GM23338 (cell line): ENCODE measurements around the gene HABP4. TPM values are rescaled to one million over a fixed set of nuclear protein-coding genes. Genes with fewer than 3 reads are reported as not detected.

Source experiments
- CTCF ChIP-seq, 2 experiments: fragments of 200-600 bp in 1 of 2; sonication (generic) in 1 of 2; conservative IDR thresholded peaks; 2 replicates each; pipeline versions ENCODE4 v1.5.1 to v1.6.1; 2016 to 2017; ENCODE audit warnings: antibody characterized with exemption in 2 of 2, low read depth in 2 of 2, mild to moderate bottlenecking in 2 of 2, moderate library complexity in 1 of 2
- ETS1 ChIP-seq: IDR thresholded peaks from 2 replicates; pipeline ENCODE4 v1.6.1; 2016; ENCODE audit warnings: antibody characterized with exemption
- JUNB ChIP-seq: IDR thresholded peaks from one replicate; pipeline ENCODE4 v1.6.1; 2016; ENCODE audit warnings: antibody characterized with exemption; ENCODE audit not compliant: unreplicated experiment
- NANOG ChIP-seq: IDR thresholded peaks from 2 replicates; pipeline ENCODE4 v1.6.1; 2016; ENCODE audit warnings: antibody characterized with exemption, borderline replicate concordance
- STAT1 ChIP-seq: IDR thresholded peaks from one replicate; pipeline ENCODE4 v1.6.1; 2016; ENCODE audit warnings: antibody characterized with exemption; ENCODE audit not compliant: unreplicated experiment
- ZNF114 ChIP-seq: fragments of 250-450 bp; sonication (Bioruptor Pico); IDR thresholded peaks from 2 replicates; pipeline ENCODE4 v1.5.0; 2020; ENCODE audit warnings: mild to moderate bottlenecking, moderate library complexity
- ZNF331 ChIP-seq: fragments of 250-450 bp; sonication (Bioruptor Pico); IDR thresholded peaks from 2 replicates; pipeline ENCODE4 v1.5.0; 2020; ENCODE audit warnings: low read depth, mild to moderate bottlenecking, moderate library complexity
- polyA plus RNA-seq: library from polyadenylated mRNA; unstranded; fragments of >200 nt; fragmentation: Nextera tagmentation; extraction: Ambion mirVana; gene quantifications from 2 replicates; pipeline ENCODE4 v1.2.1, GENCODE V29; 2016
- total RNA-seq: library from RNA; depleted of rRNA; stranded (reverse); fragments of >200 nt; shearing (Covaris generic); gene quantifications from 2 replicates; pipeline ENCODE4 v1.2.3, GENCODE V29; 2014
- TF ChIP-seq, protein P1 (sequence below): fragments of 250-450 bp; sonication (Bioruptor Pico); IDR thresholded peaks from 2 replicates; pipeline ENCODE4 v1.5.0; 2020; ENCODE audit warnings: mild to moderate bottlenecking, moderate library complexity

The HABP4 gene
- total and polyA plus RNA-seq, 2 experiments from 2014 or later = 8.8 to 9.9 TPM

DNA sequence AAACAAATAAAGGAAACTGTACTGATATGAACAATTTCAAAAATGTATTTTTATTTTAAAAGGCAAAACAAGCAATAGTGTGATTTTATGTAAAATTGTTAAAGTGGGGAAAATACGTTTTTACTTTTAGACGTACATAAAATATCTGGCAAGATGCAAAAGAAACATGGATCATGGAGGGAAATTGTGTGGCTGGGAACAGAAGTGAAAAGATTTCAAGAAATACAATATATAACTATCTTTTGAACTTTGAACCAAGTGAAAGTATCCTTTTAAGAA lies 30.3 kb upstream of the HABP4 start (continued):
- TF ChIP-seq, protein P1, sequence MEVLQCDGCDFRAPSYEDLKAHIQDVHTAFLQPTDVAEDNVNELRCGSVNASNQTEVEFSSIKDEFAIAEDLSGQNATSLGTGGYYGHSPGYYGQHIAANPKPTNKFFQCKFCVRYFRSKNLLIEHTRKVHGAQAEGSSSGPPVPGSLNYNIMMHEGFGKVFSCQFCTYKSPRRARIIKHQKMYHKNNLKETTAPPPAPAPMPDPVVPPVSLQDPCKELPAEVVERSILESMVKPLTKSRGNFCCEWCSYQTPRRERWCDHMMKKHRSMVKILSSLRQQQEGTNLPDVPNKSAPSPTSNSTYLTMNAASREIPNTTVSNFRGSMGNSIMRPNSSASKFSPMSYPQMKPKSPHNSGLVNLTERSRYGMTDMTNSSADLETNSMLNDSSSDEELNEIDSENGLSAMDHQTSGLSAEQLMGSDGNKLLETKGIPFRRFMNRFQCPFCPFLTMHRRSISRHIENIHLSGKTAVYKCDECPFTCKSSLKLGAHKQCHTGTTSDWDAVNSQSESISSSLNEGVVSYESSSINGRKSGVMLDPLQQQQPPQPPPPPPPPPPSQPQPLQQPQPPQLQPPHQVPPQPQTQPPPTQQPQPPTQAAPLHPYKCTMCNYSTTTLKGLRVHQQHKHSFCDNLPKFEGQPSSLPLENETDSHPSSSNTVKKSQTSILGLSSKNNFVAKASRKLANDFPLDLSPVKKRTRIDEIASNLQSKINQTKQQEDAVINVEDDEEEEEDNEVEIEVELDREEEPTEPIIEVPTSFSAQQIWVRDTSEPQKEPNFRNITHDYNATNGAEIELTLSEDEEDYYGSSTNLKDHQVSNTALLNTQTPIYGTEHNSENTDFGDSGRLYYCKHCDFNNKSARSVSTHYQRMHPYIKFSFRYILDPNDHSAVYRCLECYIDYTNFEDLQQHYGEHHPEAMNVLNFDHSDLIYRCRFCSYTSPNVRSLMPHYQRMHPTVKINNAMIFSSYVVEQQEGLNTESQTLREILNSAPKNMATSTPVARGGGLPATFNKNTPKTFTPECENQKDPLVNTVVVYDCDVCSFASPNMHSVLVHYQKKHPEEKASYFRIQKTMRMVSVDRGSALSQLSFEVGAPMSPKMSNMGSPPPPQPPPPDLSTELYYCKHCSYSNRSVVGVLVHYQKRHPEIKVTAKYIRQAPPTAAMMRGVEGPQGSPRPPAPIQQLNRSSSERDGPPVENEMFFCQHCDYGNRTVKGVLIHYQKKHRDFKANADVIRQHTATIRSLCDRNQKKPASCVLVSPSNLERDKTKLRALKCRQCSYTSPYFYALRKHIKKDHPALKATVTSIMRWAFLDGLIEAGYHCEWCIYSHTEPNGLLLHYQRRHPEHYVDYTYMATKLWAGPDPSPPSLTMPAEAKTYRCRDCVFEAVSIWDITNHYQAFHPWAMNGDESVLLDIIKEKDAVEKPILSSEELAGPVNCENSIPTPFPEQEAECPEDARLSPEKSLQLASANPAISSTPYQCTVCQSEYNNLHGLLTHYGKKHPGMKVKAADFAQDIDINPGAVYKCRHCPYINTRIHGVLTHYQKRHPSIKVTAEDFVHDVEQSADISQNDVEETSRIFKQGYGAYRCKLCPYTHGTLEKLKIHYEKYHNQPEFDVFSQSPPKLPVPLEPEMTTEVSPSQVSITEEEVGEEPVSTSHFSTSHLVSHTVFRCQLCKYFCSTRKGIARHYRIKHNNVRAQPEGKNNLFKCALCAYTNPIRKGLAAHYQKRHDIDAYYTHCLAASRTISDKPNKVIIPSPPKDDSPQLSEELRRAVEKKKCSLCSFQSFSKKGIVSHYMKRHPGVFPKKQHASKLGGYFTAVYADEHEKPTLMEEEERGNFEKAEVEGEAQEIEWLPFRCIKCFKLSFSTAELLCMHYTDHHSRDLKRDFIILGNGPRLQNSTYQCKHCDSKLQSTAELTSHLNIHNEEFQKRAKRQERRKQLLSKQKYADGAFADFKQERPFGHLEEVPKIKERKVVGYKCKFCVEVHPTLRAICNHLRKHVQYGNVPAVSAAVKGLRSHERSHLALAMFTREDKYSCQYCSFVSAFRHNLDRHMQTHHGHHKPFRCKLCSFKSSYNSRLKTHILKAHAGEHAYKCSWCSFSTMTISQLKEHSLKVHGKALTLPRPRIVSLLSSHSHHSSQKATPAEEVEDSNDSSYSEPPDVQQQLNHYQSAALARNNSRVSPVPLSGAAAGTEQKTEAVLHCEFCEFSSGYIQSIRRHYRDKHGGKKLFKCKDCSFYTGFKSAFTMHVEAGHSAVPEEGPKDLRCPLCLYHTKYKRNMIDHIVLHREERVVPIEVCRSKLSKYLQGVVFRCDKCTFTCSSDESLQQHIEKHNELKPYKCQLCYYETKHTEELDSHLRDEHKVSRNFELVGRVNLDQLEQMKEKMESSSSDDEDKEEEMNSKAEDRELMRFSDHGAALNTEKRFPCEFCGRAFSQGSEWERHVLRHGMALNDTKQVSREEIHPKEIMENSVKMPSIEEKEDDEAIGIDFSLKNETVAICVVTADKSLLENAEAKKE (CRISPR knock-in tag) = no peak
- TF ChIP-seq NANOG (no peak), ZNF331 (CRISPR knock-in tag) (no peak), ZNF114 (CRISPR knock-in tag) (no peak), ETS1 (no peak), CTCF (conservative IDR thresholded peaks at IDR 0.05; ENCODE audit: low read depth in 2 of 2) (no peak), JUNB (no peak), STAT1 (no peak)
